Measurements from ENCODE around the gene NPAS3.

NPAS3 gene

DNA sequence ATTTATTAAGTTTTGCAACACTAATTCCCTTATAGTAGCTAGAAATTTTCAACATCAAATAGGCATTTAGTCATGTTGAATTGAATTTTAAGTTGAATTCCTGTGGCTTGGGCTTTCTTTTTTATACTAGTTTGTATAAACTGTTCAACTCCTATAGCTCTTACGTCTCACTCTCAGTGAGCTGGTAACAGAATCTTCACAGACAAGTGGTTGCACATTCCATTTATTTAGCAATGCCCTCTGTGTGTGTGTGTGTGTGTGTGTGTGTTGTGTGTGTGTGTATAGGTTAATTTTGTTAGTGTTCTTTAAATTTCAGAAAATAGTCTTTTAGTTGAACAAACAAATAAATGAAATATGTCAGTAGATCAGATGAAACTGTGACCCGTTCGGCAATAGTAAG, 425.0 kb downstream of the NPAS3 start:
- no peak for TF ChIP-seq TAF1 (IDR thresholded peaks at IDR 0.05; ENCODE audit: borderline replicate concordance, insufficient read depth, low read length)
- no peak for TF ChIP-seq REST (IDR thresholded peaks at IDR 0.05; ENCODE audit: insufficient read depth in 1 of 2, low read depth in 2 of 2, low read length in 2 of 2)
- TF ChIP-seq FOXP2 (optimal IDR thresholded peaks at IDR 0.05; ENCODE audit: borderline replicate concordance, extremely low read depth, extremely low read length, insufficient read depth), result no peak
- TF ChIP-seq POLR2AphosphoS5 (IDR thresholded peaks at IDR 0.05; ENCODE audit: low read depth, low read length), result no peak
- TF ChIP-seq SIN3A (IDR thresholded peaks at IDR 0.05; ENCODE audit: borderline replicate concordance, insufficient read depth, low read length), result no peak

DNA sequence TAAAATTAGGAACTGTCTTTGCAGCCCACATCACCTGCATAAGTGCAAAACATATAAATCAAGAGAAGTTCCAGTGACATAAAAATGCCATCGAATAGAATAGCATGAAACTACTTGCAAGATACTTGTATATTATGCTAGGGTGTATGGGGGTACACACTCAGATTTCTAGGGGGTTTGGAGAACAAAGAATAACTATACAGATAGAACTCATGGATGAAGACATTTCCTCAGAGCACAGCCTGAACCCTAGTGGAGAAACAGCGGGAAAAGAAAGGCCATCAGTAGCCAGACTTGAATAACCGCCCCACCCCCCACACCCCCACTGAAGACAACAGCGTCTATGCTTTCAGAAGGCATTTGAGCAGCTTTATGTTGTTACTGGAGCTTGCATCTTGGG, 425.8 kb downstream of the NPAS3 start:
- TF ChIP-seq FOXP2 (optimal IDR thresholded peaks at IDR 0.05; ENCODE audit: borderline replicate concordance, extremely low read depth, extremely low read length, insufficient read depth) (no peak), SIN3A (IDR thresholded peaks at IDR 0.05; ENCODE audit: borderline replicate concordance, insufficient read depth, low read length) (no peak), REST (IDR thresholded peaks at IDR 0.05; ENCODE audit: insufficient read depth in 1 of 2, low read depth in 2 of 2, low read length in 2 of 2) (no peak), TAF1 (IDR thresholded peaks at IDR 0.05; ENCODE audit: borderline replicate concordance, insufficient read depth, low read length) (no peak), POLR2AphosphoS5 (IDR thresholded peaks at IDR 0.05; ENCODE audit: low read depth, low read length) (no peak)

- TF ChIP-seq SIN3A (IDR thresholded peaks at IDR 0.05; ENCODE audit: borderline replicate concordance, insufficient read depth, low read length) (no peak), TAF1 (IDR thresholded peaks at IDR 0.05; ENCODE audit: borderline replicate concordance, insufficient read depth, low read length) (no peak), FOXP2 (optimal IDR thresholded peaks at IDR 0.05; ENCODE audit: borderline replicate concordance, extremely low read depth, extremely low read length, insufficient read depth) (no peak), POLR2AphosphoS5 (IDR thresholded peaks at IDR 0.05; ENCODE audit: low read depth, low read length) (no peak), REST (IDR thresholded peaks at IDR 0.05; ENCODE audit: insufficient read depth in 1 of 2, low read depth in 2 of 2, low read length in 2 of 2) (no peak)
These were observed 430.4 kb downstream of the NPAS3 start for GRCh38 chr14:33369041-33369440.

DNA sequence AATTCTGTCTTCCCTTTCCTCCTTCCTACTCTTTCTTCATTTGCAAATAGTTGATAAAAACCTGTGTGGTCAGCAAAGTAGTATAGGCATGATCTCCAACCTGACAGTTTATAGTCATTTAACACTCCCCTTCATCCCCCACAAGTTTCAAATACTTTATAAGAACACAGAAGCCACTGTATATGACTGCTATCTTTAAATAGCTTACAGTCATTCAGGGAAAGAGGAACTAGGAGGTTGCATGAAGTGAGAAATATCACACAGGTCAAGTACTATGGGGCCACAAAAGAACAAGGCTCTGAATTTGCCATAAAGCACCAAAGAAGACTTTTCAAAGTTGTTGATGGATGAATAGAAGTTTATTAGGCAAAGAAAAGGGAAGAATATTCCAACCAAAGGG, 431.3 kb downstream of the NPAS3 start:
- TF ChIP-seq REST (IDR thresholded peaks at IDR 0.05; ENCODE audit: insufficient read depth in 1 of 2, low read depth in 2 of 2, low read length in 2 of 2), result no peak
- TF ChIP-seq FOXP2 (optimal IDR thresholded peaks at IDR 0.05; ENCODE audit: borderline replicate concordance, extremely low read depth, extremely low read length, insufficient read depth), result no peak
- TF ChIP-seq POLR2AphosphoS5 (IDR thresholded peaks at IDR 0.05; ENCODE audit: low read depth, low read length), result no peak
- no peak for TF ChIP-seq SIN3A (IDR thresholded peaks at IDR 0.05; ENCODE audit: borderline replicate concordance, insufficient read depth, low read length)
- no peak for TF ChIP-seq TAF1 (IDR thresholded peaks at IDR 0.05; ENCODE audit: borderline replicate concordance, insufficient read depth, low read length)

DNA sequence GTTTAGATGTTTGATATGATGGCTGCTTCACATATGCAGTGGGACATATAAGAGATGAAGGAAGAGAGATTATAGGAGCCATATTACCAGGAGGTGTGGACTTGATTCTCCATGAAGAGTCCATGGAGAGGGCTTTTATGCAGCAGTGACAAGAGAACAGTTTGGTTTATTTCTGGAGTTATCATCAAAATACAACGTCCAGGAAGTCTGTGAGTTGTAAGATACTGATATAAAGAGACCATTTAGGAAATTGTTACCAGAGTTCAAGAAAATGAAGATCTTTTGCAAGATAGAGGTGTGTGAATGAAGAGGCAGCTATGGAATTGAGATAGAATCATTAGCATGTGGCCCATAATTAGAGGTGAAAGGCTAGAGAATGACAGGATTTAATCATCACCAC, 431.7 kb downstream of the NPAS3 start:
- TF ChIP-seq FOXP2 (optimal IDR thresholded peaks at IDR 0.05; ENCODE audit: borderline replicate concordance, extremely low read depth, extremely low read length, insufficient read depth), result no peak
- TF ChIP-seq REST (IDR thresholded peaks at IDR 0.05; ENCODE audit: insufficient read depth in 1 of 2, low read depth in 2 of 2, low read length in 2 of 2), result no peak
- no peak for TF ChIP-seq SIN3A (IDR thresholded peaks at IDR 0.05; ENCODE audit: borderline replicate concordance, insufficient read depth, low read length)
- no peak for TF ChIP-seq POLR2AphosphoS5 (IDR thresholded peaks at IDR 0.05; ENCODE audit: low read depth, low read length)
- TF ChIP-seq TAF1 (IDR thresholded peaks at IDR 0.05; ENCODE audit: borderline replicate concordance, insufficient read depth, low read length), result no peak

All from PFSK-1 (cell line).